ENCODE results near the gene RPH3AL.

- no peak for TF ChIP-seq CTCF (IDR thresholded peaks at IDR 0.05)
- TF ChIP-seq POLR2A (IDR thresholded peaks at IDR 0.05) = no peak
Observed at GRCh38 chr17:214881-215331, 137.7 kb downstream of the RPH3AL start.

Measured in gastroesophageal sphincter (tissue), 3 donors.